ENCODE data around the gene ZNF367.

DNA sequence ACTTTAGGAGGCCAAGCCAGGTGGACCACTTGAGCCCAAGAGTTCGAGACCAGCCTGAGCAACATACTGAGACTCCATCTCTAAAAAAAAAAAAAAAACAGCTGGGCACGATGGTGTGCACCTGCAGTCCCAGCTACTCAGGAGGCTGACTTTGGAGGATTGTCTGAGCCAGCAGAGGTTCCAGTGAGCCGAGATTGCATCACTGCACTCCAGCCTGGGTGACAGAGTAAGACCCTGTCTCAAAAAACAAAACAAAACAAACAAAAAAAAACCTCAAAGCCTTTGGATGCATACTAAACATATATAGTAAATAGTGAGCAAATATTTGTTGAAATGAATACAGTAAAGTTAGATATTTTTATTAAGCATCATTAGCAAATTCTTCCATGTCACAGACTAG lies 40.0 kb downstream of the ZNF367 start:
- TF ChIP-seq, protein P1, sequence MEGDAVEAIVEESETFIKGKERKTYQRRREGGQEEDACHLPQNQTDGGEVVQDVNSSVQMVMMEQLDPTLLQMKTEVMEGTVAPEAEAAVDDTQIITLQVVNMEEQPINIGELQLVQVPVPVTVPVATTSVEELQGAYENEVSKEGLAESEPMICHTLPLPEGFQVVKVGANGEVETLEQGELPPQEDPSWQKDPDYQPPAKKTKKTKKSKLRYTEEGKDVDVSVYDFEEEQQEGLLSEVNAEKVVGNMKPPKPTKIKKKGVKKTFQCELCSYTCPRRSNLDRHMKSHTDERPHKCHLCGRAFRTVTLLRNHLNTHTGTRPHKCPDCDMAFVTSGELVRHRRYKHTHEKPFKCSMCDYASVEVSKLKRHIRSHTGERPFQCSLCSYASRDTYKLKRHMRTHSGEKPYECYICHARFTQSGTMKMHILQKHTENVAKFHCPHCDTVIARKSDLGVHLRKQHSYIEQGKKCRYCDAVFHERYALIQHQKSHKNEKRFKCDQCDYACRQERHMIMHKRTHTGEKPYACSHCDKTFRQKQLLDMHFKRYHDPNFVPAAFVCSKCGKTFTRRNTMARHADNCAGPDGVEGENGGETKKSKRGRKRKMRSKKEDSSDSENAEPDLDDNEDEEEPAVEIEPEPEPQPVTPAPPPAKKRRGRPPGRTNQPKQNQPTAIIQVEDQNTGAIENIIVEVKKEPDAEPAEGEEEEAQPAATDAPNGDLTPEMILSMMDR (IDR thresholded peaks at IDR 0.05; ENCODE audit: low read depth, low read length): no peak
- TF ChIP-seq EZH2phosphoT487 (IDR thresholded peaks at IDR 0.05; ENCODE audit: low read depth): no peak
